Body of pancreas (tissue), 4 donors: ENCODE measurements around the gene THSD4.

ENCODE experiments used
- CTCF ChIP-seq, 7 experiments: fragments of 450-650 bp in 4 of 7; fragments of 200-600 bp in 3 of 7; sonication (generic) in 3 of 7; IDR thresholded peaks; one replicate each; pipeline ENCODE4 v1.5.1; 2016 to 2019; ENCODE audit warnings: antibody characterized with exemption in 7 of 7
- POLR2A ChIP-seq, 3 donors: fragments of 450-650 bp; IDR thresholded peaks; one replicate each; pipeline ENCODE4 v1.6.1; 2016; ENCODE audit warnings: antibody characterized with exemption in 3 of 3, mild to moderate bottlenecking in 2 of 3

DNA sequence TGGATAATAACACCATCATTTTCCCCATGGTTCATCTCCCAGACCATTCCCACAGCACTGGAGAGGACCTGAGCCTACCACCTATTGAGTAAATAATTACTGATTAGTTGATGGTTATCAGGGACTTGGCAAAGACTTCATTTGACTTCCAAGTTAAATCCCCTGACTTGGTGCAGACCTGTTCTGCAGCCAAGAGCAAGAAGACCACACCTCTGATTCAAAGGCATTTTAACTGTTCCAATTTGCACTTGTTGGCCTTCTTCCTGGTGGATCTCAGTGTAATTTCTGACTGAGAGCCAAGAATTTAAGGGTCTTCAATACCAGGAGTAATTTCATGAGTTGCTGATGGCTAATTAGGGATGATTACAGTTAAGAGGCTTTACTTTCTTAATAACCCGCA lies 24.0 kb downstream of the THSD4 start:
- TF ChIP-seq POLR2A (IDR thresholded peaks at IDR 0.05), result no peak
- no peak for TF ChIP-seq CTCF (IDR thresholded peaks at IDR 0.05)
